Lower lobe of right lung (tissue), 2 donors: Measurements from ENCODE around the gene KCTD11. TPM values are rescaled to one million over a fixed set of nuclear protein-coding genes. Genes with fewer than 3 reads are reported as not detected.
"Not testable (repeated sequence)": the region's sequence is repeated elsewhere in the genome, so short reads cannot be mapped to it uniquely, and the experiment has no call there.

Experiments
- ATAC-seq, 2 donors: fragments of 200-7000 bp; cut with Tn5 transposase; one replicate each; pipeline ENCODE4 v1.9.1; 2020 to 2022; ENCODE audit warnings: mild to moderate bottlenecking in 2 of 2, moderate library complexity in 2 of 2
- DNase-seq: peaks from one replicate; pipeline ENCODE4 v3.0.0-alpha.2; 2020
- H3K27ac ChIP-seq: fragments of 200-600 bp; one replicate; pipeline ENCODE4 v1.8.0; 2022
- H3K27me3 ChIP-seq: fragments of 200-600 bp; one replicate; pipeline ENCODE4 v1.8.0; 2022; ENCODE audit warnings: low read depth
- H3K36me3 ChIP-seq: fragments of 200-600 bp; one replicate; pipeline ENCODE4 v1.8.0; 2022; ENCODE audit warnings: mild to moderate bottlenecking
- H3K4me1 ChIP-seq: fragments of 200-600 bp; one replicate; pipeline ENCODE4 v1.8.0; 2022
- H3K4me3 ChIP-seq: fragments of 200-600 bp; one replicate; pipeline ENCODE4 v1.8.0; 2022; ENCODE audit warnings: mild to moderate bottlenecking
- H3K9me3 ChIP-seq: fragments of 200-600 bp; one replicate; pipeline ENCODE4 v1.8.0; 2022
- CTCF ChIP-seq: fragments of 200-600 bp; IDR thresholded peaks from one replicate; pipeline ENCODE4 v1.8.0; 2022; ENCODE audit warnings: antibody characterized with exemption, mild to moderate bottlenecking
- intact Hi-C: fragments of 100-400 bp; cut with DNase I; formaldehyde crosslinking; loops from one replicate; pipeline ENCODE4 v1.11.0; 2022
- total RNA-seq: library from RNA; stranded (reverse); fragmentation: NEBNext Ultra II Directional; extraction: Animal tissue kit (Norgen Biotek cat#: 25700); gene quantifications from one replicate; pipeline ENCODE4 v1.2.1, GENCODE V29; 2021
- donor health status: DM: no; HTN: yes; CAD: no; lungs with severe emphysema.

The KCTD11 gene
- total RNA-seq, 1 donor from 2014 or later = 11.0 TPM

GRCh38 chr17:7367918-7368598 lies 16.1 kb downstream of the KCTD11 start:
- no peak for TF ChIP-seq CTCF
- ATAC-seq (no peak), DNase-seq (no peak)
- Histone ChIP-seq H3K36me3 (no peaks in the 10 kb centered on the region), H3K4me1 (no peaks in the 10 kb centered on the region), H3K27me3 (no peaks in the 10 kb centered on the region), H3K27ac (no peak overlapping the region), H3K4me3 (no peak overlapping the region), H3K9me3 (no peaks in the 10 kb centered on the region)
- intact Hi-C loops = no loop called here

- intact Hi-C loops, H3K36me3 ChIP-seq, ATAC-seq, H3K9me3 ChIP-seq, H3K27me3 ChIP-seq, H3K27ac ChIP-seq, H3K4me3 ChIP-seq, DNase-seq, H3K4me1 ChIP-seq: not testable (repeated sequence)
These were observed 16.6 kb downstream of the KCTD11 start for GRCh38 chr17:7368599-7368994.

GRCh38 chr17:7369825-7370224 lies 17.9 kb downstream of the KCTD11 start:
- DNase-seq (no peak), ATAC-seq (no peak)
- Histone ChIP-seq H3K36me3 (no peaks in the 10 kb centered on the region), H3K9me3 (no peaks in the 10 kb centered on the region), H3K4me3 (no peak overlapping the region), H3K27me3 (no peaks in the 10 kb centered on the region), H3K4me1 (no peaks in the 10 kb centered on the region), H3K27ac (no peak overlapping the region)
- intact Hi-C loops = no loop called here
- no peak for TF ChIP-seq CTCF

GRCh38 chr17:7370853-7371252 lies 18.9 kb downstream of the KCTD11 start:
- intact Hi-C loops = no loop called here
- ATAC-seq = no peak
- no peaks in the 10 kb centered on the region for H3K4me1 ChIP-seq
- no peak overlapping the region for H3K4me3 ChIP-seq
- H3K27me3 ChIP-seq = no peaks in the 10 kb centered on the region
- no peaks in the 10 kb centered on the region for H3K36me3 ChIP-seq
- no peak overlapping the region for H3K27ac ChIP-seq
- H3K9me3 ChIP-seq = no peaks in the 10 kb centered on the region
- no peak for DNase-seq
- no peak for TF ChIP-seq CTCF

DNA sequence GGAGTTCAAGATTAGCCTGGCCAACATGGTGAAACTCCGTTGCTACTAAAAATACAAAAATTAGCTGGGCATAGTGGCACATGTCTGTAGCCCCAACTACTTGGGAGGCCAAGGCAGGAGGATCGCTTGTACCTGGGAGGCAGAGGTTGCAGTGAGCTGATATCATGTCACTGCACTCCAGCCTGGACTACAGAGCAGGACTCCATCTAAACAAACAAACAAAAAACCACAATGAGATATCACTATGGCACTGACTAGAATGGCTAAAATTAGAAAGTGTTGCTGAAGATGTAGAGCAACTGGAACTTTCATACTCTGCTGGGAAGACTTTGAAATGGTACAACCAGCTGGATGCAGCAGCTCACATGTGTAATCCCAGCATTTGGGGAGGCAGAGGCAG lies 22.4 kb downstream of the KCTD11 start:
- ATAC-seq (no peak), DNase-seq (no peak)
- TF ChIP-seq CTCF = no peak
- H3K27ac ChIP-seq = no peak overlapping the region
- intact Hi-C loops = no loop called here
- no peak overlapping the region for H3K4me3 ChIP-seq
- no peaks in the 10 kb centered on the region for H3K27me3 ChIP-seq
- H3K36me3 ChIP-seq = no peaks in the 10 kb centered on the region
- H3K4me1 ChIP-seq = no peaks in the 10 kb centered on the region
- no peaks in the 10 kb centered on the region for H3K9me3 ChIP-seq

DNA sequence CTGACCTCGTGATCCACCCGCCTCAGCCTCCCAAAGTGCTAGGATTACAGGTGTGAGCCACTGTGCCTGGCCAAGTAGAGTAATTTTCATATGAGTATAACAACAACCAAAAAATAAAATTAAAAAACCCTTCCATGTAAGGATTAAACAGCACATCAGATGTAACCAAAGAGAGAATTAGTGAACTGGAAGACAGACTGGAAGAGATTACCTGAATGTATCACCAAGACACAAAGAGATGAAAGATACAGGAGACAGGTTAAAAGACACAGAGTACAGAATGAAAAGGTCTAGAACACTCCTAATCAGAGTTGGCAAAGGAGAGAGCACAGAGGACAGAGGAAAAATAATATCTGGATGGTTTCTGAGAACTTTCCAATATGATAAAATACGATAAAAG lies 27.2 kb downstream of the KCTD11 start:
- no peak overlapping the region for H3K4me3 ChIP-seq
- intact Hi-C loops = no loop called here
- no peak for TF ChIP-seq CTCF
- H3K4me1 ChIP-seq = peaks cover 23% of the 10 kb centered on the region
- no peak for DNase-seq
- no peak overlapping the region for H3K27ac ChIP-seq
- ATAC-seq = no peak
- peaks cover 10% of the 10 kb centered on the region for H3K27me3 ChIP-seq
- no peaks in the 10 kb centered on the region for H3K36me3 ChIP-seq
- H3K9me3 ChIP-seq = no peaks in the 10 kb centered on the region
